Muscle layer of duodenum (tissue), 2 donors: ENCODE data around the gene ACTR5.
"Not testable (repeated sequence)": the region's sequence is repeated elsewhere in the genome, so short reads cannot be mapped to it uniquely, and the experiment has no call there.

Experiments used
- H3K27ac ChIP-seq: one replicate; pipeline ENCODE4 v1.7.0; 2013; ENCODE audit warnings: mild to moderate bottlenecking, low read length
- H3K27me3 ChIP-seq: one replicate; pipeline ENCODE4 v1.7.0; 2013; ENCODE audit warnings: low read depth, mild to moderate bottlenecking, control low read depth, low read length
- H3K36me3 ChIP-seq, 2 donors: one replicate each; pipeline ENCODE4 v1.7.0; 2013; ENCODE audit warnings: low read length in 2 of 2, control low read depth in 1 of 2, mild to moderate bottlenecking in 1 of 2; ENCODE audit not compliant: insufficient read depth in 2 of 2, control insufficient read depth in 1 of 2
- H3K4me1 ChIP-seq, 2 donors: one replicate each; pipeline ENCODE4 v1.7.0; 2013; ENCODE audit warnings: low read length in 2 of 2, mild to moderate bottlenecking in 2 of 2, control low read depth in 1 of 2, moderate library complexity in 1 of 2; ENCODE audit not compliant: insufficient read depth in 2 of 2, control insufficient read depth in 1 of 2
- H3K4me3 ChIP-seq, 2 donors: one replicate each; pipeline ENCODE4 v1.7.0; 2013; ENCODE audit warnings: low read length in 2 of 2, low read depth in 1 of 2, mild to moderate bottlenecking in 1 of 2
- H3K9me3 ChIP-seq, 2 donors: one replicate each; pipeline ENCODE4 v1.7.0; 2013; ENCODE audit warnings: low read length in 2 of 2, control low read depth in 1 of 2, mild to moderate bottlenecking in 1 of 2; ENCODE audit not compliant: control insufficient read depth in 1 of 2
- donor health status: healthy.

Gene ACTR5

DNA sequence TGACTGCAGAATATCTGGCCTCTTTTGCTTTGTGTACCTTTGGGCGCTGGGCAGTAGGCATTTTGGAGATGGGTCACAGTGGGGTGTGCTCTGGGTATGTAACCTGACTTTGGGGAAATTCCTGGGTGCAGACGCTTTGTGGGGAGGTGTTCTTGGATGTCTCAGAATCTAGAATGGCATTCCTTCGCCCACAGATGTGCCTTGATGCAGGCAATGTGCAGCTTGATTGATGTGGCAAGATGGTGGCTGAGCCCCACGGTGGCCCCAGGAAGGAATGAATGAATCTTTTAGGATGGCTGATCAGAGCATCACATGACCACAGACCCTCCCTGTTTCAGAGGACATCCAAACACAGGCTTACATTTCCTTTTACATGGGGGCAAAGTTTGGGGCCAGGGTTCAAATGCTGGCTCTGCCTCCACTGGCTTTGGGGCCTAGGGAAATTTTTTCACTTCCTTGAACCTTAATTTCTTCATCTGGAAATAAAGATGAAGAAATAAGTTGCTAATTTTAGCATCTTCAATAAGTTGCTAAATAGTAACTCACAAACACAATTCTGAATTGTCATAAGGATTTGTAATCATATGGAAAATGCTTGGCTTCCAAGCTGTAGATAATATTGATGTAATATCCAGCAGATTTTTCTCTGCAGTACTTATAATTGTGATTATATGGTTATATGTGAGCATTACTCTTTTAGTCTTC, 62.8 kb downstream of the ACTR5 start:
- no peaks in the 10 kb centered on the region for H3K36me3 ChIP-seq
- H3K4me3 ChIP-seq: no peak overlapping the region
- no peak overlapping the region for H3K27ac ChIP-seq
- peaks cover 0 to 11% of the 10 kb centered on the region in 2 donors for H3K4me1 ChIP-seq
- H3K9me3 ChIP-seq: no peaks in the 10 kb centered on the region
- H3K27me3 ChIP-seq: peaks cover 12% of the 10 kb centered on the region

- Histone ChIP-seq H3K4me1 (peaks cover 0 to 4% of the 10 kb centered on the region in 2 donors), H3K27ac (no peak overlapping the region), H3K27me3 (peaks cover 12% of the 10 kb centered on the region), H3K36me3 (no peaks in the 10 kb centered on the region), H3K4me3 (no peak overlapping the region), H3K9me3 (no peaks in the 10 kb centered on the region)
These were observed 63.5 kb downstream of the ACTR5 start for GRCh38 chr20:38811769-38812168.

DNA sequence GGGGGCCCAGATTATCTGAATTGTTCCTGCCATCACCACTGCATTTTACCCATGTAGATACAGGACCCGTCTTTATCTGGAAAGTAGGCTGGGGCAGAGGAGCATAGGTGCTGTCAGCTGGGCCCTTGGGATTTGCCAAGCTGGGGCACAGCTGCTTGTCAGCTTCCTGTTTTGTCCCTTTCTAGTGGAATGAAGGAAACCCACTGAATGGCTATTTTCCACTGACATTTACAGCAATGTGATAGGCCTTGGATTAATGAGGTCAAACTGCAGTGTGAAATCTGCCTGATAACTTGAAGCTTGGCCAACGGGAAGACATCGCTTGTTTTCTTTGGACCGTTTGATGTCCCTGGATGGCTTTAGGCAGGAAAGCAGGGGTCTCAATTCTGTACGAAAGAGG, 63.9 kb downstream of the ACTR5 start:
- H3K27ac ChIP-seq: no peak overlapping the region
- H3K4me3 ChIP-seq: no peak overlapping the region
- H3K4me1 ChIP-seq: peaks cover 0 to under 1% of the 10 kb centered on the region in 2 donors
- H3K9me3 ChIP-seq: no peaks in the 10 kb centered on the region
- H3K27me3 ChIP-seq: peaks cover 9% of the 10 kb centered on the region
- no peaks in the 10 kb centered on the region for H3K36me3 ChIP-seq

DNA sequence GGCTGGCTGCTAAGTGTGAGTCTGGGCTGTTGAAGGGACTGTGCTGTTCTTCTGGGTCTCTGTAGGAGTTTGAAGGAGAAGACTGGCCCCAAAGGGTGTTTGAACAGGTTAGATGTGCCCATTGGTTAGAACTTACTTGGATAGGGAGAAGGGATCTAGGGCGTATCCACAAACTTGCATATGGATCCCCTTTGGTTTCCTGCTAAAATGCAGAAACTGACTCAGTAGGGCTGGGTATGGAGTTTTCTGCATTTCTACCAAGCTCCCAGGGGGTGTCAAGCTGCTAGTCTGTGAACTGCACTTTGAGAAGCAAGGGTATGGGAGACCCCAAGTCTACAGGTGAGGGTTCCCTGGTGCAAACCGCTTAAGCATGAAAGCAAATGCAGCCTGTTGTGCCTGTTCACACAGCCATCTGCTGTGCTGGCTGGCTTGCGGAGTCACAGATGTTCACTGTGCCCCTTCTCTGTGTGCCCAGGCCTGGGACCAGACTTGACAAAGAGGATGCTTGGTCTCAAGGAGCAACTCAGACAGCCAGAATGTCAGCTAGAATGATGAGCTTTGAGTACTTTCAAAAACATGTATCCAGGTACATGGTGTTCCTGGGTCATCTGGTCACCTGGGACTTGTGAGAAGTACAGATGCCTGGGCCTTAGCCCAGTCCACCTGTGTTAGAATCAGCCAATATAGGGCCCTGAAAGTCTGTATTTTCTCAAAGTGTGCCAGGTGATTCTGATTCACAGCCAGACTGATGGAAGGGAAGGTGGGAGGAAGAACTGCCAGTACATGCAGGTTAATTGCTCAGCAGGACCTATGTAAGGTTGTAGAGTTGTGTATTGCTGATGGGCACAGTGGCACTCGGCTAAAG, 64.7 kb downstream of the ACTR5 start:
- no peaks in the 10 kb centered on the region for H3K4me1 ChIP-seq
- H3K36me3 ChIP-seq: no peaks in the 10 kb centered on the region
- peaks cover 2% of the 10 kb centered on the region for H3K27me3 ChIP-seq
- H3K9me3 ChIP-seq: no peaks in the 10 kb centered on the region
- no peak overlapping the region for H3K4me3 ChIP-seq
- H3K27ac ChIP-seq: no peak overlapping the region

DNA sequence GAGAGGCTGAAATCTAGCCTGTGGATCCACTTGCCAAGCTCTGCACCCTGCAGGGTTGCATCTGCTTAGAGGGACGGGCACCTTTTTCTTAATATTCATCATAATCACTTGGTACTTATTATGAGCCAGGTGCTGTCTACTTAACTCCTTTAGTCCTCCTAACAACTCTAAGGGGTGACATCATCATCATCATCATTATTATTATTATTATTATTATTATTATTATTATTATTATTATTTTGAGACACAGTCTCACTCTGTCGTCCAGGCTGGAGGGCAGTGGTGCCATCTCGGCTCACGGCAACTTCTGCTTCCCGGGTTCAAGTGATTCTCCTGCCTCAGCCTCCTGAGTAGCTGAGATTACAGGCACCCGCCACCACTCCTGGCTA, 65.3 kb downstream of the ACTR5 start:
- not testable (repeated sequence) for H3K4me1 ChIP-seq, H3K4me3 ChIP-seq, H3K36me3 ChIP-seq, H3K27me3 ChIP-seq, H3K27ac ChIP-seq, H3K9me3 ChIP-seq

GRCh38 chr20:38815446-38815845, 67.2 kb downstream of the ACTR5 start:
- H3K4me1 ChIP-seq: no peaks in the 10 kb centered on the region
- no peak overlapping the region for H3K27ac ChIP-seq

DNA sequence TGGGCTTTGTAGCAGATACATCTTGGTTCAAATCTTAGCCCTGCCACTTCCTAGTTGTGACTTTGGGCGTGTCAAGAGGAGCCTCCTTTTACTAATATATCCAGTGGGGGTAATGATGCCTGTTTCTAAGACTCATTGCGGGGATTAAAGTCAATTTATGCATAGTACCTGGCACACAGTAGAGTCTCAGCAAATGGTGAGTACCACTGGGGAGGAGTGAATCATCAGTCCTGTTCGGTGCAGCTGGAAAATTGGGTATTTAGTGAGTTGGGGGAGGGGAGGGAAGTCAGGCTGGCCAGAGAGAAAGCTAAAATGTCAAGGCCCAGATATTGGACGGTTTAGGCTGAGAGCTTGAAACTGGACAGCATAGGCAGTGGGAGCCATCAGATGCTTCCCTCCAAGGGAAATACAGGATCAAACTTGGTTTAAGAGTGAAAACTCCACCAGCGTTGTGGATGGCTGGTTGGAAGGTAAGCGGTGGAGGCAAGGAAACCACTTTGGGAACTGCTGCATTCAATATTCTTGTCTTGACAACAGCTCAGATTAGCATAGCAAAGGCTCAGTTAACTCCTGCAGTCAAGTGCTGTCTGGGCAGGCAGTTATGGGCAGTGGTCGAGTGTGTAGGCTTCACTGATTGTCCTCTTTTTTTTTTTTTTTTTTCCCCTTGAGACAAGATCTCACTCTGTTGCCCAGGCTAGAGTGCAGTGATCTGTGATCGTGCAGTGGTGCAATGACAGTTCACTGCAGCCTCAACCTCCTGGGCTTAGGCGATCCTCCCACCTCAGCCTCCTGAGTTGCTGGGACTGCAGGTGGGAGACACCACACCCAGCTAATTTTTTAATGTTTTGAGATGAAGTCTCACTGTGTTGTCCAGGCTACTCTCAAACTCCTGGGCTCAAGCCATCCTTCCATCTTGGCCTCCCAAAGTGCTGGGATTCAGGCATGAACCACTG, 70.1 kb downstream of the ACTR5 start:
- Histone ChIP-seq H3K9me3 (no peaks in the 10 kb centered on the region), H3K27ac (no peak overlapping the region), H3K4me1 (no peaks in the 10 kb centered on the region), H3K4me3 (no peak overlapping the region), H3K27me3 (no peaks in the 10 kb centered on the region), H3K36me3 (no peaks in the 10 kb centered on the region)

More at GRCh38 chr20:38815446-38815845, 67.2 kb downstream of the ACTR5 start:
- Histone ChIP-seq H3K4me3 (no peak overlapping the region), H3K9me3 (no peaks in the 10 kb centered on the region), H3K36me3 (no peaks in the 10 kb centered on the region), H3K27me3 (no peaks in the 10 kb centered on the region)
